ENCODE results near the gene PRPH2.

PRPH2 gene

GRCh38 chr6:42722497-42722896 is at the start of gene PRPH2:
PRPH2 (minus strand) TSS chr6:42722597; CDS start chr6:42722334, 263 bp downstream.
- no peak within 1 kb of the TSS for H3K4me3 ChIP-seq (ENCODE audit: low read depth, low read length)
- DNase-seq (ENCODE audit: low read depth) = no peak
- no peak for TF ChIP-seq CTCF (conservative IDR thresholded peaks at IDR 0.05; ENCODE audit: low read depth, low read length)

- TF ChIP-seq CTCF (conservative IDR thresholded peaks at IDR 0.05; ENCODE audit: low read depth, low read length) = no peak
- no peak for DNase-seq (ENCODE audit: low read depth)
- no peak overlapping the region for H3K4me3 ChIP-seq (ENCODE audit: low read depth, low read length)
Measured at GRCh38 chr6:42771741-42772100, 49.3 kb upstream of the PRPH2 start.

- H3K4me3 ChIP-seq (ENCODE audit: low read depth, low read length) = no peak overlapping the region
- no peak for DNase-seq (ENCODE audit: low read depth)
- TF ChIP-seq CTCF (conservative IDR thresholded peaks at IDR 0.05; ENCODE audit: low read depth, low read length) = no peak
Measured at GRCh38 chr6:42769836-42770235, 47.4 kb upstream of the PRPH2 start.

GRCh38 chr6:42769051-42769450 is 46.7 kb upstream of the PRPH2 start:
- DNase-seq (ENCODE audit: low read depth) = no peak
- no peak for TF ChIP-seq CTCF (conservative IDR thresholded peaks at IDR 0.05; ENCODE audit: low read depth, low read length)
- H3K4me3 ChIP-seq (ENCODE audit: low read depth, low read length) = no peak overlapping the region

GRCh38 chr6:42766163-42766670 is 43.8 kb upstream of the PRPH2 start:
- DNase-seq (ENCODE audit: low read depth) = peak; percentile 63
- no peak for TF ChIP-seq CTCF (conservative IDR thresholded peaks at IDR 0.05; ENCODE audit: low read depth, low read length)
- H3K4me3 ChIP-seq (ENCODE audit: low read depth, low read length) = no peak overlapping the region

GRCh38 chr6:42764911-42765648 is 42.7 kb upstream of the PRPH2 start:
- no peak overlapping the region for H3K4me3 ChIP-seq (ENCODE audit: low read depth, low read length)
- no peak for DNase-seq (ENCODE audit: low read depth)
- TF ChIP-seq CTCF (conservative IDR thresholded peaks at IDR 0.05; ENCODE audit: low read depth, low read length) = no peak

- TF ChIP-seq CTCF (conservative IDR thresholded peaks at IDR 0.05; ENCODE audit: low read depth, low read length) = no peak
- DNase-seq (ENCODE audit: low read depth) = no peak
- no peak overlapping the region for H3K4me3 ChIP-seq (ENCODE audit: low read depth, low read length)
Measured at GRCh38 chr6:42762950-42763349, 40.6 kb upstream of the PRPH2 start.

All from choroid plexus epithelial cell (primary cell).